Measurements from ENCODE around the gene PMPCA.

Gene PMPCA

DNA sequence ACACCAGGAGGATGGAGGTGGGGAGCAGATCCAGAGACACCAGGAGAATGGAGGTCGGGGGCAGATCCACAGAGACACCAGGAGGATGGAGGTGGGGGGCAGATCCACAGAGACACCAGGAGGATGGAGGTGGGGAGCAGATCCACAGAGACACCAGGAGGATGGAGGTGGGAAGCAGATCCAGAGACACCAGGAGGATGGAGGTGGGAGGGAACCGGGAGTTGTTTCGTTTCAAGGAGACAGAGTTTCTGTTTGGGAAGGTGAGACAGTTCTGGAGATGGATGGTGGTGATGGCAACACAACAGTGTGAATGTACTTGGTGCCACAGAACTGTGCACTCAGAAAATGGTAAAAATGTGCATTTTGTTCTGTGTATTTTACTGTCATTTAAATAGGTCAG lies 38.2 kb downstream of the PMPCA start:
- CTCF ChIA-PET: interaction anchor here (2.0 kb wide), 1 partner anchor 8 kb away, joined by 15 read pairs; no protein-coding TSS in a partner anchor

GRCh38 chr9:136451221-136451877 lies 40.9 kb downstream of the PMPCA start:
- no peak for DNase-seq (ENCODE audit: low read depth, low spot score)
- CTCF ChIA-PET: interaction anchor here (1.0 to 3.6 kb wide), 4 partner anchors 11 to 15 kb away, joined by 3 to 16 read pairs (median 3); partner anchors contain the start of gene INPP5E
- POLR2A ChIA-PET: no interaction called here
- TF ChIP-seq CTCF (IDR thresholded peaks at IDR 0.05; ENCODE audit: insufficient read depth, low read length, missing control alignments): no peak
- H3K4me3 ChIP-seq (ENCODE audit: low read depth, low read length): no peak overlapping the region

More for the DNA sequence above, 38.2 kb downstream of the PMPCA start:
- no peak for DNase-seq (ENCODE audit: low read depth, low spot score)
- TF ChIP-seq CTCF (IDR thresholded peaks at IDR 0.05; ENCODE audit: insufficient read depth, low read length, missing control alignments): no peak
- H3K4me3 ChIP-seq (ENCODE audit: low read depth, low read length): no peak overlapping the region
- POLR2A ChIA-PET: no interaction called here

- ChIA-PET CTCF (interaction anchor here (1.1 to 3.6 kb wide), 3 partner anchors 10 to 90 kb away, joined by 3 to 16 read pairs (median 3); partner anchors contain the start of gene INPP5E), POLR2A (interaction anchor here (0.7 kb wide), 1 partner anchor 61 kb away, joined by 3 read pairs; no protein-coding TSS in a partner anchor)
- DNase-seq (ENCODE audit: low read depth, low spot score): no peak
- no peak for TF ChIP-seq CTCF (IDR thresholded peaks at IDR 0.05; ENCODE audit: insufficient read depth, low read length, missing control alignments)
- no peak overlapping the region for H3K4me3 ChIP-seq (ENCODE audit: low read depth, low read length)
Observed at GRCh38 chr9:136453326-136453725, 42.9 kb downstream of the PMPCA start.

DNA sequence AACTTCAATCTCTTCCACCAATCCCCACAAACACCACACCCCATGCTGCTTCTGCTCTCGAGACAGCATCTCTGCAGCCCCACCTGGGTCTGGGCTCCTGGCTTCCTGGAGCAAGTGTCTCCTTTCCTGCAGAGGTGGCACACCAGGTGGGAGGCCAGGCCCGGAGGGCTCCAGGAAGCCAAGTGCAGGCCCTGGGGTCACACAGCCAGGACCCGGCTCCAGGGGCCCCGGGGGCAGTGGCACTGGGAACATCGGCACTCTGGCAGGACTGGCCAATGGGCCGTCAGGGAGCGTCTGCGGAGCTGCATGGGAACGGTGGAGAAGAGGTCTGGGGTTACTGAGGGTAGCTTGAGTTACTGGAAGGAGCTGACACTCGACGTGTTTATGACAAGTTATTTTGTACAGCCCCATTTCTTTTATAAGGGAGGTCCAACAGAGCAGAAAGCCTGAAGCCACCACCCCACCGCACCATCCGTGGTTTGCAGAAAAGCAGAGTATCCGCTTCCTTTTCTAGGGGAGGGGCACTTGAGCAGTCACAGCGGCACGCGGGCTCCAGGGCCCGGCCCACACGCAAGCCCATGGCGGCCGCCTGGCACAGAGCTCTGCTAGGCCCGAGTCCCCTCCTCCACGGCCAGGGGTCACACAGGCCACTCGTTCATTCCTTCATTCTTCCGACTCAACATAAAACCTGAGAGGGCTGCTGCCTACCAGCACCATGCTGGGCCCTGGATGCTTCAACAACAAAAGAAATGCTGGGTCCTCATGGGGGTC lies 43.8 kb downstream of the PMPCA start:
- CTCF ChIA-PET: interaction anchor here (1.4 to 3.6 kb wide), 2 partner anchors 14 to 16 kb away, joined by 3 to 16 read pairs; partner anchors contain the start of gene INPP5E
- H3K4me3 ChIP-seq (ENCODE audit: low read depth, low read length): no peak overlapping the region
- DNase-seq (ENCODE audit: low read depth, low spot score): no peak
- TF ChIP-seq CTCF (IDR thresholded peaks at IDR 0.05; ENCODE audit: insufficient read depth, low read length, missing control alignments): no peak
- POLR2A ChIA-PET: no interaction called here

- TF ChIP-seq CTCF (IDR thresholded peaks at IDR 0.05; ENCODE audit: insufficient read depth, low read length, missing control alignments): no peak
- H3K4me3 ChIP-seq (ENCODE audit: low read depth, low read length): no peak overlapping the region
- ChIA-PET CTCF (interaction anchor here (1.4 kb wide), 1 partner anchor 15 kb away, joined by 3 read pairs; no protein-coding TSS in a partner anchor), POLR2A (no interaction called here)
- DNase-seq (ENCODE audit: low read depth, low spot score): no peak
Observed at GRCh38 chr9:136455043-136456002, 44.9 kb downstream of the PMPCA start.

Measured in AG04449 (cell line).